ENCODE data around the gene HEXB. TPM values are rescaled to one million over a fixed set of nuclear protein-coding genes. Genes with fewer than 3 reads are reported as not detected.

The HEXB gene
- total and polyA plus RNA-seq, 2 of the 13 experiments (the other 11 are each of a cell fraction or from before 2014, with no cell fraction given), result 100 to 104 TPM

GRCh38 chr5:74640954-74641734 lies 43.9 kb upstream of the HEXB start (continued):
- TF ChIP-seq ZNF276 (CRISPR knock-in tag; IDR thresholded peaks at IDR 0.05; ENCODE audit: low read depth) (no peak), ZNF572 (CRISPR knock-in tag; IDR thresholded peaks at IDR 0.05) (no peak), AKNA (CRISPR knock-in tag; IDR thresholded peaks at IDR 0.05; ENCODE audit: borderline replicate concordance) (no peak), PAXIP1 (CRISPR knock-in tag; conservative IDR thresholded peaks at IDR 0.05) (peak; percentile 69), TBP (CRISPR knock-in tag; IDR thresholded peaks at IDR 0.05) (no peak), FLYWCH1 (CRISPR knock-in tag; IDR thresholded peaks at IDR 0.05) (no peak), ZNF33A (CRISPR knock-in tag; IDR thresholded peaks at IDR 0.05; ENCODE audit: borderline replicate concordance) (0 out of 2 replicates have a peak, but pooled peaks have one; percentile 2), IKZF4 (CRISPR knock-in tag; IDR thresholded peaks at IDR 0.05; ENCODE audit: borderline replicate concordance, low read depth, not compliant biosample characterization) (no peak), RBM22 (optimal IDR thresholded peaks at IDR 0.05; ENCODE audit: low read length) (no peak), ZIK1 (CRISPR knock-in tag; IDR thresholded peaks at IDR 0.05; ENCODE audit: borderline replicate concordance, low read depth) (0 out of 2 replicates have a peak, but pooled peaks have one; percentile 45), HNF4A (CRISPR knock-in tag; IDR thresholded peaks at IDR 0.05) (peak; percentile 92), XBP1 (CRISPR knock-in tag; IDR thresholded peaks at IDR 0.05) (no peak), ZBTB20 (CRISPR knock-in tag; IDR thresholded peaks at IDR 0.05; ENCODE audit: borderline replicate concordance, low read depth) (no peak; the same call in 1 of the 2 replicates)

Measured in HepG2 (cell line).